ENCODE results near the gene RNU5D-1.
"Not testable (repeated sequence)": the region's sequence is repeated elsewhere in the genome, so short reads cannot be mapped to it uniquely, and the experiment has no call there.

The RNU5D-1 gene

DNA sequence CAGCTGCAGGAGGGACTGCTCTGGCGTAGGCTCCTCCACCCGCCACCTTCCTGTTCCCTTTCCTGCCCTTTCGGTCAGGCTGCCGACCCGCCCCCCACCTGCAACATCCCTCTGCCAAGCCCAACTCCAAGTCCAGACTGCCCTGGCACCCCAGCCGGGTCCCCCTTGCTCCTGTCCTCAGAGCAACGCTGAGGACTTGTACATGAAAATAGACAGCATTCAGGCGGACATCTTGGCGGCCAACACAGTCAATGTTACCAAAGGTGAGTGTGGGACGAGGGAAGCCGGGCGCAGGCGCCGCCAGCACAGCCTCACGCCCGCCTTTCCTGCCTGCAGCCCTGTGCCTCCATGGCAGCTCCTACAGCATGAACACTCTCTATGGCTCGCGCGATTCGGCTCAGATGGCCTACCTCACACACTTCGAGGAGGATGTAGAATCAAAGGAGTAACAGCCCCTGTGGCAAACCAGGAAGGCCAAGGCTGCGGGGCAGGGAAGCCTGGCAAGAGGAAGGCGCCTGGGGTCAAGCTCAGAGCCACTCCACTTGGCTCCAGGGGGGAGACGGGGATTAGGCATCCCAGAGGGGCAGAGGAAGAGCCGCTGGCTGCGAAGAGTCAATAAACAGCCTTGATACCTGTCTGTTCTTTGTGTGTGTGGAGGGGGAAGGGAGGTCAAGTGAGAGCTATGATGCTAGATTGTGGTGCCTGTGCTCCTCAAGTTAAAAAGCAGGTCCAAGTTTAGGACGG, 5.8 kb downstream of the RNU5D-1 start:
- no peak for DNase-seq

DNA sequence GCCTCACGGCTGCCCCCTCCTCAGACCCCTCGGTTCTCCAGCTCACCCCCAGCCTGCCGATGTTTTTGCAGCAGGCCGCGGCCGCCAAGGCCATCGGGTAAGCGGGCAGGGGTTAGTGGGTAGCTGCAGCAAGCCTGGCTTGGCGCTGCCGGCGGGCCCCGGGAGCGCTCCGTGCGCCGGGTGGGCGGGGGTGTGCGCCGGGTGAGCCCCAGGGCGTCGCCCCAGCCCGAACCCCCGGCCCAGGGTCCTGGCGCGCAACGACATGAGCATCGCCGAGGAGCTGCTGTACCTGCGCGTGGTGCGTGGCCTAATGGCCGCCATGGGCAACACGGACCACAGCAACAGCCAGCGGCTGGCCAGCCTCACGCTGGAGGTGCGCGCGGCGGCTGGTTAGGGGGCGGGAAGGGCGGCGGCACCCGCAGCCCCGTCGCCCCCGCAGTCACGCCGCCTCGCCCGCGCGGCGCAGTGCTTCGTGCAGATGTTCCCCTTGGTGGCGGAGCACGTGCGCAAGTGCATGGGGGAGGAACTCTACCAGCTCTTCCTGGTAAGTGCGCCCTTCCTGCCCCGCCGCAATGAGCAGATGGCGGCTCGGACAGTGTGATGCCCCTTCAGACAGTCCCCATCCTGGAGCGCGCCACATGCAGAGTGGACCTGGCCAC, 6.5 kb downstream of the RNU5D-1 start:
- no peak for DNase-seq

DNA sequence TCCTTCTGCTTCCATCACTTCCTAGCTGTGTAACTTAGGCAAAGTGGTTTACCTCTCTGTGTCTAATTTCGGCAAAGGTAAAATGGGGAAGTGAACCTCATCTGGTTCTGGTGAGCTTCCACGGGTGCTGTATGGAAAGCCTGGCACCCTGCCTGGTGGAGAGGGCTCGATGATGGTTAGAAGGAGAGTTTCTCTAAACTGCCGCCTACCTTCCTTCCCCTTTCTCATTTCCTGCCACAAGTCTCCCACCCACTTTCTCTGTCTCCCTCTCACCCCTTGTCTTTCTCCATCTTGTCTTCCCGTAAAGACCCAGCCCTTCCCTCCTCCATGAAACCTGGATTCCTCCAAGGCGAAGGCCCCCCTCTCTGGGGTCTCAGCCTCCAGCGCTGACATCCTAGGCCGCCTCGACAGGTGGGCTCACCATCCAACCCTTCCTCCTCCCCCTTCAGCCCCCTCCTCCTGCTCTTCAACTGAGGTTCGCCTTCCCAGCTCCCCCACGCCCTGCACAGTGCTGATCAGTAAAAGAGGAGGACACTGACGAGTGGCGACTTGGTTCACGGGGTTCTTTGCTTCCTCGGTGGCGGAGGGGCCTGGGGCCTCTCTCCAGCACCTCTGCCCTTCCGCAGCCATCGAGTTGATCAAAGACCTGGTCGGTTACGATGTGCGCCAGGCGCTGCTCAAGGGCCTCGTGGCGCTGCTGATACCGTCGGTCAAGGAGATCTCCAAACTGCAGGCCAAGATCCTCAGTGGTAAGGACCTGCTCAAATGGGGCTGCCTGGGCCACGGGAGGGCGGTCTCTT, 7.3 kb downstream of the RNU5D-1 start:
- DNase-seq: no peak

DNA sequence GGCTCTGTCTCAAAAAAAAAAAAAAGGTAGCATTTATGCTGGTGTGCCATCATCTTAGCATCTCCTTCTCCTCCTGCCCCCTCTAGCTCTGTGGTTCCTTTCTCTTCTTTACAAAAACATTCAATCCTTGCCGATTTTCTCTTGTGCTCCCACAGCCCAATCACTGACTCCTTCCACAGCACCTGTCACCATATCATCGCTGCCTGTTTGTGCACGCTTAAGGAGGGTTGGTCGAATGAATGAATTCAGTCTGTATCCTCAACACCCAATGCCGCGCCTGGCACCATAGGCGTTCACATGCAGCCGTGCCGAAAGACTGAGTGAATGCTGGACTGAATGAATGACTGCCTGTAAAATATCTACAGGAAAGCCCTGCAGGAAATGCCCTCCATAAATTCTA, 7.9 kb downstream of the RNU5D-1 start:
- DNase-seq: no peak

DNA sequence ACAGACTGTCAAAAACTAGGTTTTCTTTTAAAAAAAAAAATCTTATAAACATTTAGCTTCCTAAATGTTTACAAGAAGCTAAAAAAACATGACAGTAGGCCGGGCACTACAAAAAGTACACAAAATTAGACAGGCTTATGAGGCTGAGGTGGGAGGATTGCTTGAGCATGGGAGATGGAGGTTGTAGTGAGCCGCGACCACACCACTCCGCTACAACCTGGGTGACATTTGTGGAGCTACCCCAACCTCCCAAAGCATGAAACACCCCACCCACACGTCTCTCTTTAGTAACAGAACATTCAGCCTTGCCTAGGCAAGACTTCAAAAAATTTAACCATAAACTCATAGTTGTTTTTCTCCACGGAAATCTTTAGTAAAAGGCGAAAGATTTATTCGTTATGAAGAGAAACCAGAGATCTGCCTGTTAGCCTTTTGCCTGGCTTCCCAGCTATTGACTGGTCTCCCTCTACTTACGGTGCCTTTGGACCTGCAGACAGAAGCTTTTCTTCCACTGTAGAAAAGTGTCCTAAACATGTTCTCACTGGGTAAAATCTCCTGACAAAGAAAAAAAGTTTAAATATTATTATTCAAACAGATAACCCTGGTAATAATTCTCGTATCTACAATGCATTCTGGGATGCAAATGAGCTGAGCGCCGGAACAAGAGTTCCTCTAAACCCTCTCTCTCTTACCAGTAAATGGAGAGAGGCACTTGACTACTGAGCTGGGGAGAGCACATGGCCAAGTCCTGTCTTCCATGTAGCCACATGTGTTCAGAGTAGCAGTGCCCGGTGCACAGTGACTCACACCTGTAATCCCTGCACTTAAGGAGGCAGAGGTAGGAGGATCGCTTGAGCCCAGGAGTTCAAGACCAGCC, 9.2 kb downstream of the RNU5D-1 start:
- peak; percentile 100 for DNase-seq

DNA sequence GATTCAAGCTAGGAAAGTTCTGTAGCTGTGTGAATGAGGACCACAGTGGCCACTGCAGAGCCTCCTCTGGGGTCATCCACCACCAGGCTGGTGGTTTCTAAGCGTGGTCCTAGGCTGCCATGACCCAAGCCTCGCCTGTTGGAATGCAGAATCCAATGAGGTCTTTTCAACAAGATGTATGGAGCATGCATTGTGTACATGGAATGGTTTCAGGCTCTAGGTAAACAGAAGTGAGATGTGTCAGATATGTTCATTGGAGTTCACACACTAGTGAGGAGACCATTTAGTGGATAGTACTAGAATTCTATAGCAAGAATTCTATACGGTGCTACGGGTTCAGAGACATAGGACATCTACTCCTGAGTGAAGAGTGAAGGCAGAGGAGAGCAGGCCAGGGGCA, 10.7 kb downstream of the RNU5D-1 start:
- no peak for DNase-seq

DNA sequence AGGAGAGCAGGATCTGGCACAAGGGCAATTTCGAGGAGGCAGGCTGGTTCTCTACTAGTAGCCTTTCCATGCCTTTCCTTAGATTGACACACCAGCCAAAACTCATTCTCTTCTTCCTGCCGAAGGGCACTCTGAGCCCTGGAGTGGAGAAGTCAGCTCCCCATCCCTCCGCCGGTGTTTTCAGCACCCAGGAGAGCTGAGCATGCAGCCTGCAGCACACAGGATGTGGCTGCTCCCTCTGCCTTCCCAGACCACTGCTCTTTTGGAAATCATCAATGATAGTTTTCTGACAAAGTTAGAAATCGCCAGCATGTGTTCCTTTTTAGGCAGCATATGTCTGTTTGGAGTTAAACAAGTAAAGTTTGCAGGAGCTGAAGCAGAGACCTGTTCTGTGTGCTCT, 11.7 kb downstream of the RNU5D-1 start:
- no peak for DNase-seq

DNA sequence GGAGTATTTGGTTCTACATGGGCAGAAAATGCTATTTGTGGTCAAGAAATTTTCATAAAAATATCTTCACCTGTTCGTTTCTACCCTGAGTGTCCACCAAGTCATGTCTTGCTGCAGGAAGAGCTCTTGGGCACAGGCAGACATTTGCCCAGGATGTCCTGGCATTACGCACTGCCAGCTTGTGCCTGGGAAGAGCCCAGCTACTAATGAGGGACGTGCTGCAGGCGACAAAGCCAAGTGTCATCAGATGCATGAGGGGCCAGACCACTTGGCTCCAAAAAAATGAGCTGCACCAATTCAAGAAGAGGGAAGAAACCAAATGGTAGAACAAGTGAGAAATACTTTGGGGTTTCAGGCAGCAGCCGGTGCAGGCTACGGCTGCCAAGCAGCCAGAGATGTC, 12.9 kb downstream of the RNU5D-1 start:
- DNase-seq: no peak

DNA sequence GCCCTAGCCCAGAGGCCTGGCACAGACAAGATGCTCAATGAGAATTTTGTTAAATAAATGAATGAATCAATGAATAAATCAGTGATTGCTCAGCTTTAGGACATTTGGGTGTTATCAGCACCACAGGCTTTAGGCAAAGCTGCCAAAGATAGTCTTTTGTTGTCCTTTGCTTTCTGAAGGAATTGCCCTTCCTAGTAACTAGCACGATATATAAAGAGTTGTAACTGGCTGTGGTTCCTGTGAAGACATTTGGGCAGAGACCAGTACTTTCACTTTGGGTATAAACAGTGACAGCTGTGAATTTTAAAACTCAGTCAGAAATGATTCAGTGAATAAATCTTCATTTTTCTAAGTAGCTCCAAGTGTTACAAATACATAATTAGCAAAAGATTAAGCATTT, 13.3 kb downstream of the RNU5D-1 start:
- no peak for DNase-seq

DNA sequence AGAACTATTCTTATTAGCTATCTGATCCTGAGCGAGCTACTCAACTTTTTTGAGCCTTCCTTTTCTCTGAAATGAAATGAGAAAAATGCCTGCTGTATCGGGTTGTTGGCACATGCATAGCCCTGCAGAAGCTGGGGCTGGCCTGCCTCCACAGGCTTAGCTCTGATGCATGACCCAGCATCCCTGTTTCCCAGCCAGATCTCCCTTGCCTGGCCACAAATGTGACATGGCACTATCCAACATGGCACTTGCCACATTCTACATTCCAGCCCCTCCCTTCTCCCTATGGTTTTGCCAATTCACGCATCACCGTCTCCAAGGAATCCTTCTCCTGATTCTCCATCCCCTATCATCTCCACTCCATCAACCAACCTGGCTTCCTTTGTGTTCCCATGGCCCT, 13.8 kb downstream of the RNU5D-1 start:
- no peak for DNase-seq

DNA sequence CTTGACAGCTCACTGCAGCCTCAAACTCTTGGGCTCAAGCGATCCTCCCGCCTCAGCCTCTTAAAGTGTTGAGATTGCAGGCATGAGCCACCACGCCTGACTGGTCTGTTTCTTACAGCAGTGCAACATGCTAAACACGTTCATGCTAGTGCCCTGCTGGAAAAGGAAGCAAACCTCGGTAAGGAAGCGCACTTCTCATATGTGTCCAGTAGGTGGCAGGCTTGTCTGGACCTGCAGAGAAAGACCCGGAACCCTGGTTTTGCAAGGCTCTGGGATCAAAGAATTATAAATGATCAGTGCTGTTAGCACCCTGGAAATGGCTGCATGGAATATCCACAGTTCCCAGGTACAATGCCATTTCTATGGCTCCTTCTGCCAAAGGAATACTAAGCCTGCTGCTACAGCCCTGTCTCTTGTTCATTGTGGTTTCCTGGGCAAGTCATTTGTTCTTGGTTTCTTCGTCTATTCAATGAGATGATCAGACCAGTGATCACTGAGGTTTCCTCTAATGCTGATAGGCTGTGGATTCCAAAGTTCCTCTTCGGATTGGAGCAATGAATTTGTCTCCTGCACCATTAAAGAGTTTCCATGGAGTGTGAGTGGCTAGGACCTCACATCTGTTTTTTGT, 15.9 kb downstream of the RNU5D-1 start:
- DNase-seq: peak; percentile 83

DNA sequence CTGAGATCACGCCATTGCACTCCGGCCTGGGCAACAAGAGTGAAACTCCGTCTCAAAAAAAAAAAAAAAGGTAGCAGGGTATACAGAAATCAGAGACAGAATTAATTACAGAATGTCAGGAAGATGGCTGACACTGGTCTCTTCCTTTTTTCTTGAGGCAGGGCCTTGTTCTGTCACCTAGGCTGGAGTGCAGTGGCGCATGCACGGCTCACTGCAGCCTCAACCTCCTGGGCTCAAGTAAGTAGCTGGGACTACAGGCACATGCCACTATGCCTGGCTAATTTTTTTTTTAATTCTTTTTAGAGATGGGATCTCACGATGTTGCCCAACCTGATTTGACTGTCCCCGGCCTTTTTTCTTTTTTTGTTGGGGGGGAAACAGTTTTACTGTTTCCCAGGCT, 16.4 kb downstream of the RNU5D-1 start:
- no peak for DNase-seq

DNA sequence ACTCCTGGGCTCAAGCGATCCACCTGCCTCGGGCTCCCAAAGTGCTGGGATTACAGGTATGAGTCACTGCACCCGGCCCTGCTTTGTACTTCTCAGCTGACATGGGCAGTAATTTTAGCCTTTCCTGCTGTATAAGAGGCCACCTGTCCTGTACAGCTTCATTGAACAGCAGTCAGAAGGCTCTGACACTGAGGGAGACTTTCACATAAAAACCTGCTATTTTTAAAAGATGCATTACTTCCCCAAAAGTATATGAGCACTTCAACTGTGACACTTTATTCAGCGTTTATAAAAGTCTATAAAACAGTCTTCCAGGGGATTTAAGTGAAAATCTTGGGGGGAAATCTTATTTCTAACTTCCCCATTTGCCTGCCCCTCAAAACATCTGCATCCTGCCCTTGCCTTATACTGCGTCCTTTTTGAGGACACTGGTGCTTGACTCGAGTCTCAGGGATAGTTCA, 17.6 kb downstream of the RNU5D-1 start:
- peak; percentile 87 for DNase-seq

DNA sequence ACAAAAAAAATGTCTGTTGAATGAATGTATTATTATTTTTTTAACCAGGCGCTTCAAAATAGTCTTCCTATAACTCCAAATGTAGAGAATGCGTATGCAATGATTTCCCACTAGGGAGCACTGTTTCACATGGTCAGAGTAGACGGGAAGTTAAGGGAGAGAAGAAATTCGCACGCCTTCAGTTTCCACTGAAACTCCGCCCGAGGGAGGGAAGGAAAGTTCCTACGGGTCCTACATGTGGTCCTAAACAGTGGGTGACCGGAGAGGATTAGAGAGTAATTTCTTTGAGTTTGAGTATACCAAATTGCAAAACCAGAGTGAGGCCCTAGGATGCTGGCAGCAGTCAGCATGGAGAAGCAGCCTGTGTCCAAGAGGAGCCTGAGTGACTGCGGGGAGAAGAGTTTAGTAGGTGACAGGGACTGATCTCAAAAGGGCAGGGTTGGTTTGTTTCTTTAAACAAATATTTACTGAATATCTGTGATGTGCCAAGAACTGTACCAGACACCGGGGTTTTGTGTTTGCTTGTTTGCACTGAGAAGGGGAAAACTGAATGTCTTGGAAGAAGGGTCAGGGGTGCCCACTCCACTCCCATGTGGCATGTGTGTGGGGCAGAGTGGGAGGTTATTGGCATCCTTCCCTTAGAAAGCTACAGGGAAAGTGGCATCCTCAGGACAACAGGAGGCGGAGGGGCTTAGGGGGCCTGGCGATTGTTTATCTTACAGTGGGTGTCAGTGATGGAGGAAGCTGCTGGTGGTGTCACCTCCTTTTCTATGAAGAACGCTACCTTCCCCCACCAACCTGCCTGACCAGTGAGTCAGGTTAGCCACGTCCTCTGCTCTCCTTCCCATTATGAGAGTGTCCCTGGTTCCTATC, 22.8 kb downstream of the RNU5D-1 start:
- DNase-seq: peak; percentile 63

DNA sequence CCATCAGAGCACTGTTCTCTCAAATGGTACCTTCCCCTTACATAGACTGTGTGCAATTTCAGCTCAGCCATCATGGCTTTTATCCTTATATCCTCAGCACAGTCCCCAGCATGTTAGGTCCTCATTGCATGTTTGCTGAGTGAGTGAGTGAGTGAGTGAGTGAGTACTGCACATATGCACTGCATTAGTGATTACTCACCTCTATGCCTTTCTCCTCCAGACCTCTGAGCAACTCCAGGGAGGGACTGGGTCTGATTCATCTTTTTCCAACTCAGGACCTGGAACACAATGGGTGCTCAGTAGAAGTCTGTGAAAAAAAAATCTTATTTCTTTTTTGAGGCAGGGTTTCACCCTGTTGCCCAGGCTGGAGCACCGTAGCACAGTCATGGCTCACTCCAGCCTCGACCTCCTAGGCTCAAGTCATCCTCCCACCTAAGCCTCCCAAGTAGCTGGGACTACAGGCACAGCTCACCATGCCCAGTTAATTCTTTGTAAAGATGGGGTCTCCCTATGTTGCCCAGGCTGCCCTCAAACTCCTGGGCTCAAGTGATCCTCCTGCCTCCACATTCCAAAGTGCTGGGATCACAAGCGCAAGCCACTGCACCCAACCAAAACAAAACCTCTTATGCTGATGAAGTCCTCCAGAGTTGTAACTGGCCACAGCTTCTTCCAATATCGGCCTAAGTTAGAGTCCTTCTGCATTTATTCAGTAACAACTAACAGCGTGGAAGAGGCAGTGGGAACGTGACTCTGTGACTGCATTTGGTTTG, 23.7 kb downstream of the RNU5D-1 start:
- no peak for DNase-seq

DNA sequence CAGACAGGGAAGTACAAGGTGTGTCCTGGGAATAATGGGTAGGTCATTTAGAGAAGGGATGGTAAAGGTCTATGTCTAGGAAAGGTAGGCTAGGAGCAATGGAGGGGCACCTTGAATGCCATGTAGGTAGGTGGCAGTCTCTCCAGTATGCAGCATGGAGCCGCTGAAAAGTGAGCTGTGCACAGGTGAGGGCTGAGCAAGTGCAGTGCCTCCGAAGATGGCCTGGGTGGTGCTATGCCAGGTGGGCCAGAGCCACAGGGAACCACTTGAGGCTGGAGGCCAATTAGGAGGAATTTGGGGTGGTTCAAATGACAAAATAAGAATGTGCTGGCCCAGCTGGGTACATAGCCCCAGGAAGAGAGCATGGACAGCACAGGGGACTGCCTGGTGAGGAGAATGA, 25.0 kb downstream of the RNU5D-1 start:
- DNase-seq: no peak

DNA sequence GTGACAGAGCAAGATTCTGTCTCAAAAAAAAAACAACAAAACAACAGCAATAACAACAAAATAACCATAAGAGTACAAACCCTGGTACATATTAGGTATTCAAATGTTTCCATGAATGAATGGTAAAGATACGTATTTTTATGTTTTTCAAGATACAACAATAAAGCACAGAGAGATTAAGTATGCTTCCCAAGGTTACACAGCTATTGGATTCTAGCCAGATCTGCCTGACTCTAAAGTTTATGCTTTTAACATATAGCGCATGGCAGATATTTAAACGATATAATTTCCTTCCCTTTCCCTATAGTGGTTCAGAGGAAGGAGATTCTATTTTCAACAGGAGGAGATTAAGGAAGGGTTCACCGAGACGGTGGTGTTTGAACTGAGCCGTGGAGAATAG, 25.5 kb downstream of the RNU5D-1 start:
- no peak for DNase-seq

DNA sequence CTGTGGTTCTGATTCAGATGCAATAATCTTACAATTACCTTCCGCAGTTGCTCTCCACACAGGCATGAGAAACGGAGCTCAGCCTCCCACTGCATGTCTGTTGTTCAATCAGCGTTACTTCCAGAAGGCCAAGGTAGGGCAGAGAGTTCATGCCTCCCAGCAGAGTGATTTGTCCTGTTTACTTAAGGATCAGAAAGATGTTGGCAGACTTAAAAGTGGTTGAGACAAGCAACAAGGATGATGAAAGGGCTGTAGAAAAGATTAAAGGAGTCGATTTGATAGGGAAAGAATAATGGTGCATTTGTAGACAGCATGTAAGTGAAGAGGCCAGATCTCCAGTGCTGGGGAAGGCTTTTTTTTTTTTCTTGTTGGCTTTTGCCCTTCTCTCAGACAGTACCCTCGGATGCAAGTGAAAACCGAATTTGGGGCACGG, 29.8 kb downstream of the RNU5D-1 start:
- no peak for DNase-seq

DNA sequence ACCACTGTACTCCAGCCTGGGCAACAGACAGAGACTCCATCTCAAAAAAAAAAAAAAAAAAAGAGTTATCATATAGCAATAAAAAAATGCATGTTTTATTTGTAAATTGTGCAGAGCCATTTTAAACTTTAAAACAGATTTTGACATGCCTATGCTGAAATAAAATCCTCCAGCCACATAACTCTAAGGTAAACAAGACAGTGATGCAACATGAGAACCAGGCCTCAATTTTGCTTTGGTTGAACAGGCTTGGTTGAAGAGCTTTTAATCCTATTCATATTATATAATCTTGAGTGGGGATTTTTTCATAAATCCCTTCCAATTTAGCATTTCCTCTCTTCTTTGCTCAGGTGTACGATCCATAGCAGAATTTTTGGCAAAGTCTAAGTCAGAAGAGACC, 30.4 kb downstream of the RNU5D-1 start:
- peak; percentile 10 for DNase-seq

DNA sequence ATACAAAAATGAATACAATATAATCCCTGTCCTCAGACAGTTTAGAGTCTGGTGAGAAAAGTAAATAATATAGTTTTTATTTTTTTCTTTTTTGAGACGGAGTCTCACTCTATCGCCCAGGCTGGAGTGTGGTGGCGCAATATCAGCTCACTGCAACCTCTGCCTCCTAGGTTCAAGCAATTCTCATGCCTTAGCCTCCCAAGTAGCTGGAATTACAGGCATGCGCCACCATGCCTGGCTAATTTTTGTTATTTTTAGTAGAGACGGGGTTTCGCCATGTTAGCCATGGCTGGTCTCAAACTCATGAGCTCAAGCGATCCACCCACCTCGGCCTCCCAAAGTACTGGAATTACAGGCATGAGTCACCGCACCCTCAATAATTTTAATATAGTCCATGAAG, 31.6 kb downstream of the RNU5D-1 start:
- DNase-seq: not testable (repeated sequence)

All from NCI-H2029 (cell line).